ENCODE measurements around the gene COPA. TPM values are rescaled to one million over a fixed set of nuclear protein-coding genes. Genes with fewer than 3 reads are reported as not detected.

The COPA gene
- total RNA-seq, 1 experiment from 2014 or later, result 141 TPM

- H3F3A ChIP-seq (ENCODE audit: low read length, unreplicated experiment), result peaks cover 8% of the 10 kb centered on the region
- H3K4me2 ChIP-seq (ENCODE audit: low read length), result peak within 1 kb of the TSS; percentile 92
- ChIA-PET POLR2A (ENCODE audit: unreplicated experiment) (interaction anchor here (0.6 to 0.7 kb wide), 4 partner anchors 8 to 56 kb away, joined by 3 to 5 read pairs (median 3); no protein-coding TSS in a partner anchor), CTCF (interaction anchor here (1.0 to 2.4 kb wide), 5 partner anchors 10 to 161 kb away, joined by 3 to 12 read pairs (median 7); no protein-coding TSS in a partner anchor)
- peaks cover 26% of the 10 kb centered on the region for H4K20me1 ChIP-seq (ENCODE audit: low read length)
- DNase-seq, result peak; percentile 99
- H3K9ac ChIP-seq (ENCODE audit: low read length), result peak within 1 kb of the TSS; percentile 96
- H3K27ac ChIP-seq (ENCODE audit: low read length), result peak within 1 kb of the TSS; percentile 93
- intact Hi-C loops (cut with micrococcal nuclease), result loop anchor here (2.0 kb wide), 1 partner anchor 23 kb away; the partner anchor contains the start of gene PEX19
- H3K79me2 ChIP-seq (ENCODE audit: low read length), result peaks cover 54% of the 10 kb centered on the region
- peaks cover 6% of the 10 kb centered on the region; the same call in 1 of the 2 replicates for H3K36me3 ChIP-seq (ENCODE audit: low read depth, low read length)
- peak; percentile 88 for ATAC-seq
- H2AFZ ChIP-seq (ENCODE audit: low read length), result peak within 1 kb of the TSS; percentile 93
- H3K9me2 ChIP-seq (replicated peaks; ENCODE audit: low read length), result no peaks in the 10 kb centered on the region
- BruUV-seq (replicated peaks), result TSS peak; percentile 61
- TF ChIP-seq EZH2phosphoT487 (IDR thresholded peaks at IDR 0.05; ENCODE audit: borderline replicate concordance, low read length) (no peak), EZH2 (IDR thresholded peaks at IDR 0.05; ENCODE audit: low read length, unreplicated experiment) (no peak)
- TF ChIP-seq, protein P1, sequence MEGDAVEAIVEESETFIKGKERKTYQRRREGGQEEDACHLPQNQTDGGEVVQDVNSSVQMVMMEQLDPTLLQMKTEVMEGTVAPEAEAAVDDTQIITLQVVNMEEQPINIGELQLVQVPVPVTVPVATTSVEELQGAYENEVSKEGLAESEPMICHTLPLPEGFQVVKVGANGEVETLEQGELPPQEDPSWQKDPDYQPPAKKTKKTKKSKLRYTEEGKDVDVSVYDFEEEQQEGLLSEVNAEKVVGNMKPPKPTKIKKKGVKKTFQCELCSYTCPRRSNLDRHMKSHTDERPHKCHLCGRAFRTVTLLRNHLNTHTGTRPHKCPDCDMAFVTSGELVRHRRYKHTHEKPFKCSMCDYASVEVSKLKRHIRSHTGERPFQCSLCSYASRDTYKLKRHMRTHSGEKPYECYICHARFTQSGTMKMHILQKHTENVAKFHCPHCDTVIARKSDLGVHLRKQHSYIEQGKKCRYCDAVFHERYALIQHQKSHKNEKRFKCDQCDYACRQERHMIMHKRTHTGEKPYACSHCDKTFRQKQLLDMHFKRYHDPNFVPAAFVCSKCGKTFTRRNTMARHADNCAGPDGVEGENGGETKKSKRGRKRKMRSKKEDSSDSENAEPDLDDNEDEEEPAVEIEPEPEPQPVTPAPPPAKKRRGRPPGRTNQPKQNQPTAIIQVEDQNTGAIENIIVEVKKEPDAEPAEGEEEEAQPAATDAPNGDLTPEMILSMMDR (conservative IDR thresholded peaks at IDR 0.05; ENCODE audit: low read depth, low read length), result no peak
- peaks cover 39% of the 10 kb centered on the region for H3K4me1 ChIP-seq (ENCODE audit: insufficient read depth, low read length)
- no peaks in the 10 kb centered on the region for H3K9me3 ChIP-seq (ENCODE audit: low read length)
- H3K4me3 ChIP-seq (ENCODE audit: low read length), result peak within 1 kb of the TSS; percentile 90
- no peaks in the 10 kb centered on the region for H3K27me3 ChIP-seq (ENCODE audit: low read length)
These were observed 80.9 kb downstream of the COPA start, which contains the start of gene DCAF8 for GRCh38 chr1:160261893-160262794. DCAF8 (minus strand) TSS chr1:160262549; CDS start chr1:160244008, 18,541 bp downstream.

GRCh38 chr1:160261556-160261892, 81.5 kb downstream of the COPA start:
- TF ChIP-seq, protein P1 (conservative IDR thresholded peaks at IDR 0.05; ENCODE audit: low read depth, low read length), result no peak
- TF ChIP-seq EZH2 (IDR thresholded peaks at IDR 0.05; ENCODE audit: low read length, unreplicated experiment), result no peak
- no peak for TF ChIP-seq EZH2phosphoT487 (IDR thresholded peaks at IDR 0.05; ENCODE audit: borderline replicate concordance, low read length)
- peaks cover 8% of the 10 kb centered on the region for H3F3A ChIP-seq (ENCODE audit: low read length, unreplicated experiment)
- peak overlapping the region; percentile 90 for H3K4me3 ChIP-seq (ENCODE audit: low read length)
- peak; percentile 89 for DNase-seq
- H3K4me1 ChIP-seq (ENCODE audit: insufficient read depth, low read length), result peaks cover 46% of the 10 kb centered on the region
- CTCF ChIA-PET, result interaction anchor here (0.7 to 2.4 kb wide), 3 partner anchors 9 to 573 kb away, joined by 4 to 12 read pairs (median 9); no protein-coding TSS in a partner anchor
- no TSS peak for BruUV-seq (replicated peaks)
- H3K36me3 ChIP-seq (ENCODE audit: low read depth, low read length), result peaks cover 6% of the 10 kb centered on the region; the same call in 1 of the 2 replicates
- H3K79me2 ChIP-seq (ENCODE audit: low read length), result peaks cover 60% of the 10 kb centered on the region
- ATAC-seq, result peak; percentile 74
- no peaks in the 10 kb centered on the region for H3K27me3 ChIP-seq (ENCODE audit: low read length)
- peak overlapping the region; percentile 93 for H3K27ac ChIP-seq (ENCODE audit: low read length)
- POLR2A ChIA-PET (ENCODE audit: unreplicated experiment), result interaction anchor here (0.6 to 0.7 kb wide), 3 partner anchors 17 to 133 kb away, joined by 3 read pairs; no protein-coding TSS in a partner anchor
- no peaks in the 10 kb centered on the region for H3K9me3 ChIP-seq (ENCODE audit: low read length)
- H4K20me1 ChIP-seq (ENCODE audit: low read length), result peaks cover 32% of the 10 kb centered on the region
- peak overlapping the region; percentile 93 for H2AFZ ChIP-seq (ENCODE audit: low read length)
- H3K4me2 ChIP-seq (ENCODE audit: low read length), result peak overlapping the region; percentile 92
- no peaks in the 10 kb centered on the region for H3K9me2 ChIP-seq (replicated peaks; ENCODE audit: low read length)
- intact Hi-C loops (cut with micrococcal nuclease), result no loop called here
- H3K9ac ChIP-seq (ENCODE audit: low read length), result peak overlapping the region; percentile 96
